Right atrium auricular region (tissue), 2 donors: ENCODE data around the gene MLIP. TPM values are rescaled to one million over a fixed set of nuclear protein-coding genes. Genes with fewer than 3 reads are reported as not detected.

Experiments used
- DNase-seq: peaks from one replicate; pipeline ENCODE4 v3.0.0-alpha.2; 2019; ENCODE audit warnings: low spot score
- H3K27ac ChIP-seq, 2 donors: fragments of 200-600 bp; sonication (generic); 1 replicate in 1 of 2; 2 replicates in 1 of 2; pipeline ENCODE4 v1.5.1; 2016 to 2019
- H3K27me3 ChIP-seq, 2 donors: fragments of 200-600 bp; sonication (generic); one replicate each; pipeline versions ENCODE4 v1.5.1 to v1.6.0; 2017 to 2019
- H3K36me3 ChIP-seq: fragments of 200-600 bp; sonication (generic); one replicate; pipeline ENCODE4 v1.5.1; 2016
- H3K4me1 ChIP-seq, 2 donors: fragments of 200-600 bp; sonication (generic); one replicate each; pipeline versions ENCODE4 v1.5.1 to v1.6.0; 2017 to 2019
- H3K4me3 ChIP-seq, 2 donors: fragments of 200-600 bp; sonication (generic); 1 replicate in 1 of 2; 2 replicates in 1 of 2; pipeline ENCODE4 v1.5.1; 2017 to 2019; ENCODE audit warnings: mild to moderate bottlenecking in 1 of 2, moderate library complexity in 1 of 2
- H3K9me3 ChIP-seq, 2 donors: fragments of 200-600 bp; sonication (generic); one replicate each; pipeline ENCODE4 v1.5.1; 2019
- CTCF ChIP-seq, 2 donors: fragments of 200-600 bp; sonication (generic); IDR thresholded peaks; one replicate each; pipeline ENCODE4 v1.5.1; 2019; ENCODE audit warnings: antibody characterized with exemption in 2 of 2
- total RNA-seq, 2 donors: library from RNA; depleted of rRNA; stranded (reverse); fragments of >200 nt; gene quantifications; one replicate each; pipeline ENCODE4 v1.1.0, GENCODE V29; 2016

Gene MLIP
- total RNA-seq, 2 donors from 2014 or later = 170 to 262 TPM

GRCh38 chr6:54188846-54189245 is 77.6 kb downstream of the MLIP start:
- Histone ChIP-seq H3K9me3 (no peaks in the 10 kb centered on the region), H3K27ac (no peak overlapping the region), H3K4me1 (peaks cover 0 to 9% of the 10 kb centered on the region in 2 donors), H3K36me3 (no peaks in the 10 kb centered on the region), H3K27me3 (no peaks in the 10 kb centered on the region), H3K4me3 (no peak overlapping the region)
- TF ChIP-seq CTCF (IDR thresholded peaks at IDR 0.05) = no peak
- DNase-seq = no peak

- H3K9me3 ChIP-seq = no peaks in the 10 kb centered on the region
- DNase-seq = no peak
- no peak overlapping the region for H3K27ac ChIP-seq
- TF ChIP-seq CTCF (IDR thresholded peaks at IDR 0.05) = no peak
- H3K36me3 ChIP-seq = no peaks in the 10 kb centered on the region
- H3K4me1 ChIP-seq = peaks cover 0 to 14% of the 10 kb centered on the region in 2 donors
- H3K27me3 ChIP-seq = no peaks in the 10 kb centered on the region
- H3K4me3 ChIP-seq = no peak overlapping the region
These were observed 80.2 kb downstream of the MLIP start for GRCh38 chr6:54191461-54191860.

- no peak for DNase-seq
- no peaks in the 10 kb centered on the region for H3K9me3 ChIP-seq
- H3K36me3 ChIP-seq = no peaks in the 10 kb centered on the region
- TF ChIP-seq CTCF (IDR thresholded peaks at IDR 0.05) = no peak
- no peak overlapping the region for H3K4me3 ChIP-seq
- no peaks in the 10 kb centered on the region for H3K27me3 ChIP-seq
- peaks cover 0 to 14% of the 10 kb centered on the region in 2 donors for H3K4me1 ChIP-seq
- peak overlapping the region in 1 of 2 donors; percentile 54 for H3K27ac ChIP-seq
These were observed 81.8 kb downstream of the MLIP start for GRCh38 chr6:54192993-54193392.

GRCh38 chr6:54193560-54193959 is 82.3 kb downstream of the MLIP start:
- Histone ChIP-seq H3K9me3 (no peaks in the 10 kb centered on the region), H3K27me3 (no peaks in the 10 kb centered on the region), H3K36me3 (no peaks in the 10 kb centered on the region), H3K4me1 (peaks cover 0 to 14% of the 10 kb centered on the region in 2 donors), H3K4me3 (no peak overlapping the region), H3K27ac (peak overlapping the region in 1 of 2 donors; percentile 54)
- DNase-seq = no peak
- no peak for TF ChIP-seq CTCF (IDR thresholded peaks at IDR 0.05)

- Histone ChIP-seq H3K4me1 (peaks cover 0 to 14% of the 10 kb centered on the region in 2 donors), H3K27me3 (no peaks in the 10 kb centered on the region), H3K36me3 (no peaks in the 10 kb centered on the region), H3K27ac (peak overlapping the region in 1 of 2 donors; percentile 54), H3K4me3 (no peak overlapping the region), H3K9me3 (no peaks in the 10 kb centered on the region)
- no peak for DNase-seq
- no peak for TF ChIP-seq CTCF (IDR thresholded peaks at IDR 0.05)
These were observed 82.8 kb downstream of the MLIP start for GRCh38 chr6:54194067-54194466.

- TF ChIP-seq CTCF (IDR thresholded peaks at IDR 0.05) = no peak
- Histone ChIP-seq H3K27ac (no peak overlapping the region), H3K36me3 (no peaks in the 10 kb centered on the region), H3K27me3 (no peaks in the 10 kb centered on the region), H3K9me3 (no peaks in the 10 kb centered on the region), H3K4me1 (peaks cover 0 to 14% of the 10 kb centered on the region in 2 donors), H3K4me3 (no peak overlapping the region)
- DNase-seq = no peak
These were observed 84.4 kb downstream of the MLIP start for GRCh38 chr6:54195637-54196036.
